ENCODE data around the gene ARHGAP26. TPM values are rescaled to one million over a fixed set of nuclear protein-coding genes. Genes with fewer than 3 reads are reported as not detected.

Gene ARHGAP26
- total and polyA plus RNA-seq, 2 experiments from 2014 or later, result 9.5 to 16.8 TPM

DNA sequence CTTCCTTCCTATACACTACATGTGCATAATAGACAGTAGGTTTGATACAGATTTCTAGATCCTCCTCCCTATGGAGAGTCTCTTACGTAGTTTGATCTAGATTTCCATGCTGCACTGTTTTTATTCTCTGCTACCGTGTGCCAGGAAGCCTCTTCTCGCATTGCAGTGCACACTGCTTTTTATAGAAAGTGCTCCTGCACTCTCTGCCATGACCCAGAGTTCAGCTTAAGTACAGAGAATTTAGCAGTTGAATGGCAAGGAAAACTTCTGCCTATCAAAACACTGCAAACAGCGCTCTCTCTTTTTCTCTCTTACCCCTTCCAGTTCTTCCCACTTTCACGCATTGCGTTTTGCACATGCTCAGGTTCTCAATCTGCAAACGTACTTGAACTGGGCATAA is 187.4 kb downstream of the ARHGAP26 start:
- ATAC-seq (no peak), DNase-seq (ENCODE audit: low spot score) (no peak)
- Histone ChIP-seq H3K79me2 (replicated peaks; ENCODE audit: insufficient read depth) (no peaks in the 10 kb centered on the region), H2AFZ (no peak overlapping the region), H3K9me2 (ENCODE audit: insufficient read depth) (peaks cover 9% of the 10 kb centered on the region), H3K27me3 (ENCODE audit: insufficient read depth) (no peaks in the 10 kb centered on the region), H3K4me2 (no peak overlapping the region), H3K36me3 (ENCODE audit: insufficient read depth) (no peaks in the 10 kb centered on the region; the same call in 1 of the 2 replicates), H3F3A (replicated peaks; ENCODE audit: low read depth) (no peaks in the 10 kb centered on the region), H3K27ac (ENCODE audit: low read depth) (no peak overlapping the region), H3K4me3 (no peak overlapping the region), H4K20me1 (replicated peaks; ENCODE audit: insufficient read depth) (no peaks in the 10 kb centered on the region), H3K4me1 (ENCODE audit: insufficient read depth) (no peaks in the 10 kb centered on the region)
- no peaks in the 10 kb centered on the region for H3K36me3 Mint-ChIP-seq (ENCODE audit: low read depth)
- H3K9me3 Mint-ChIP-seq, result no peaks in the 10 kb centered on the region; the same call in 2 of the 3 replicates
- H3K27ac Mint-ChIP-seq, result no peak overlapping the region; the same call in 1 of the 2 replicates
- no peaks in the 10 kb centered on the region for H3K27me3 Mint-ChIP-seq (ENCODE audit: insufficient read depth, low read depth, poor library complexity)
- no peak overlapping the region for H3K4me3 Mint-ChIP-seq
- H3K4me1 Mint-ChIP-seq, result peaks cover 3% of the 10 kb centered on the region; the same call in 1 of the 3 replicates
- TF ChIP-seq, protein P1, sequence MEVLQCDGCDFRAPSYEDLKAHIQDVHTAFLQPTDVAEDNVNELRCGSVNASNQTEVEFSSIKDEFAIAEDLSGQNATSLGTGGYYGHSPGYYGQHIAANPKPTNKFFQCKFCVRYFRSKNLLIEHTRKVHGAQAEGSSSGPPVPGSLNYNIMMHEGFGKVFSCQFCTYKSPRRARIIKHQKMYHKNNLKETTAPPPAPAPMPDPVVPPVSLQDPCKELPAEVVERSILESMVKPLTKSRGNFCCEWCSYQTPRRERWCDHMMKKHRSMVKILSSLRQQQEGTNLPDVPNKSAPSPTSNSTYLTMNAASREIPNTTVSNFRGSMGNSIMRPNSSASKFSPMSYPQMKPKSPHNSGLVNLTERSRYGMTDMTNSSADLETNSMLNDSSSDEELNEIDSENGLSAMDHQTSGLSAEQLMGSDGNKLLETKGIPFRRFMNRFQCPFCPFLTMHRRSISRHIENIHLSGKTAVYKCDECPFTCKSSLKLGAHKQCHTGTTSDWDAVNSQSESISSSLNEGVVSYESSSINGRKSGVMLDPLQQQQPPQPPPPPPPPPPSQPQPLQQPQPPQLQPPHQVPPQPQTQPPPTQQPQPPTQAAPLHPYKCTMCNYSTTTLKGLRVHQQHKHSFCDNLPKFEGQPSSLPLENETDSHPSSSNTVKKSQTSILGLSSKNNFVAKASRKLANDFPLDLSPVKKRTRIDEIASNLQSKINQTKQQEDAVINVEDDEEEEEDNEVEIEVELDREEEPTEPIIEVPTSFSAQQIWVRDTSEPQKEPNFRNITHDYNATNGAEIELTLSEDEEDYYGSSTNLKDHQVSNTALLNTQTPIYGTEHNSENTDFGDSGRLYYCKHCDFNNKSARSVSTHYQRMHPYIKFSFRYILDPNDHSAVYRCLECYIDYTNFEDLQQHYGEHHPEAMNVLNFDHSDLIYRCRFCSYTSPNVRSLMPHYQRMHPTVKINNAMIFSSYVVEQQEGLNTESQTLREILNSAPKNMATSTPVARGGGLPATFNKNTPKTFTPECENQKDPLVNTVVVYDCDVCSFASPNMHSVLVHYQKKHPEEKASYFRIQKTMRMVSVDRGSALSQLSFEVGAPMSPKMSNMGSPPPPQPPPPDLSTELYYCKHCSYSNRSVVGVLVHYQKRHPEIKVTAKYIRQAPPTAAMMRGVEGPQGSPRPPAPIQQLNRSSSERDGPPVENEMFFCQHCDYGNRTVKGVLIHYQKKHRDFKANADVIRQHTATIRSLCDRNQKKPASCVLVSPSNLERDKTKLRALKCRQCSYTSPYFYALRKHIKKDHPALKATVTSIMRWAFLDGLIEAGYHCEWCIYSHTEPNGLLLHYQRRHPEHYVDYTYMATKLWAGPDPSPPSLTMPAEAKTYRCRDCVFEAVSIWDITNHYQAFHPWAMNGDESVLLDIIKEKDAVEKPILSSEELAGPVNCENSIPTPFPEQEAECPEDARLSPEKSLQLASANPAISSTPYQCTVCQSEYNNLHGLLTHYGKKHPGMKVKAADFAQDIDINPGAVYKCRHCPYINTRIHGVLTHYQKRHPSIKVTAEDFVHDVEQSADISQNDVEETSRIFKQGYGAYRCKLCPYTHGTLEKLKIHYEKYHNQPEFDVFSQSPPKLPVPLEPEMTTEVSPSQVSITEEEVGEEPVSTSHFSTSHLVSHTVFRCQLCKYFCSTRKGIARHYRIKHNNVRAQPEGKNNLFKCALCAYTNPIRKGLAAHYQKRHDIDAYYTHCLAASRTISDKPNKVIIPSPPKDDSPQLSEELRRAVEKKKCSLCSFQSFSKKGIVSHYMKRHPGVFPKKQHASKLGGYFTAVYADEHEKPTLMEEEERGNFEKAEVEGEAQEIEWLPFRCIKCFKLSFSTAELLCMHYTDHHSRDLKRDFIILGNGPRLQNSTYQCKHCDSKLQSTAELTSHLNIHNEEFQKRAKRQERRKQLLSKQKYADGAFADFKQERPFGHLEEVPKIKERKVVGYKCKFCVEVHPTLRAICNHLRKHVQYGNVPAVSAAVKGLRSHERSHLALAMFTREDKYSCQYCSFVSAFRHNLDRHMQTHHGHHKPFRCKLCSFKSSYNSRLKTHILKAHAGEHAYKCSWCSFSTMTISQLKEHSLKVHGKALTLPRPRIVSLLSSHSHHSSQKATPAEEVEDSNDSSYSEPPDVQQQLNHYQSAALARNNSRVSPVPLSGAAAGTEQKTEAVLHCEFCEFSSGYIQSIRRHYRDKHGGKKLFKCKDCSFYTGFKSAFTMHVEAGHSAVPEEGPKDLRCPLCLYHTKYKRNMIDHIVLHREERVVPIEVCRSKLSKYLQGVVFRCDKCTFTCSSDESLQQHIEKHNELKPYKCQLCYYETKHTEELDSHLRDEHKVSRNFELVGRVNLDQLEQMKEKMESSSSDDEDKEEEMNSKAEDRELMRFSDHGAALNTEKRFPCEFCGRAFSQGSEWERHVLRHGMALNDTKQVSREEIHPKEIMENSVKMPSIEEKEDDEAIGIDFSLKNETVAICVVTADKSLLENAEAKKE (CRISPR knock-in tag; IDR thresholded peaks at IDR 0.05), result no peak
- no peak for TF ChIP-seq EZH2 (IDR thresholded peaks at IDR 0.05; ENCODE audit: low read depth, unreplicated experiment)

DNA sequence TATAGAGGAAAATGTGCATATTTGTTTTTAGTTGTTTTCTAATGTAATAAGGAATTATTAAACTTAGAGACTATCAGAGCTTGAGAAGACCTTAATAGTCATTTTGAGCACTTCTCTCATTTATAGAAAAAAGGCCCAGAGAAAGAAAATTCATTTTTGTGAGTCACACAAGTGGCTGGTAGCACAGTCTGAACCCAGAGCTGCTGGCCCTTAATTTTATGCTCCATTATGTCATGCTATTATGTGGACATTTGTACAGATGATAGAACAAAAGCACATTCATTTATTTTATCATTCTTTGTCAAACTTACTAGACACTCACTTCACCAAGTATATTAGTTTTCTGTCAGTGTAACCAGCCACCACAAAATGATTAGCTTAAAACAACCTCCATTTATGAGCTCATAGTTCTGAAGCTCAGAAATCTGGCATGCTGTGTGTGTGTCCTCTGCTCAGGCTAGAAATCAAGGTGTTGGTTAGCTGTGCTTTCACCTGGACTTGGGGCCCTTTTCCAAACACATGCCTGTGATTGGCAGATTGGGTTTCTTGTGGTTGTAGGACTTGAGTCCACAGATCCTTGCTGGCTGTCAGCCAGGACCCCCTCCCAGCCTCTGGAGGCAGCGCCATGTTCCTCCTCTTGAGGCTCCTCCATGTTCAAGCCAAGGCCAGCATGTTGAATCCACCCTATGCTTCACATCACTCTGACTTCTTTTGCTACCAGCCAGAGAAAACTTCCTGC is 188.9 kb downstream of the ARHGAP26 start:
- H2AFZ ChIP-seq, result no peak overlapping the region
- H3K9me3 Mint-ChIP-seq, result peaks cover 2% of the 10 kb centered on the region; the same call in 1 of the 3 replicates
- no peaks in the 10 kb centered on the region; the same call in 1 of the 2 replicates for H3K36me3 ChIP-seq (ENCODE audit: insufficient read depth)
- H3K4me1 Mint-ChIP-seq, result peaks cover 3% of the 10 kb centered on the region; the same call in 1 of the 3 replicates
- H3K27ac ChIP-seq (ENCODE audit: low read depth), result no peak overlapping the region
- no peak overlapping the region for H3K4me2 ChIP-seq
- H3K4me1 ChIP-seq (ENCODE audit: insufficient read depth), result no peaks in the 10 kb centered on the region
- no peaks in the 10 kb centered on the region for H3K36me3 Mint-ChIP-seq (ENCODE audit: low read depth)
- no peaks in the 10 kb centered on the region for H3K27me3 ChIP-seq (ENCODE audit: insufficient read depth)
- H4K20me1 ChIP-seq (replicated peaks; ENCODE audit: insufficient read depth), result no peaks in the 10 kb centered on the region
- no peak overlapping the region for H3K4me3 ChIP-seq
- H3K79me2 ChIP-seq (replicated peaks; ENCODE audit: insufficient read depth), result no peaks in the 10 kb centered on the region
- ATAC-seq (no peak), DNase-seq (ENCODE audit: low spot score) (no peak)
- H3K9me2 ChIP-seq (ENCODE audit: insufficient read depth), result peaks cover 9% of the 10 kb centered on the region
- no peaks in the 10 kb centered on the region for H3K27me3 Mint-ChIP-seq (ENCODE audit: insufficient read depth, low read depth, poor library complexity)
- TF ChIP-seq ZNF331 (CRISPR knock-in tag; IDR thresholded peaks at IDR 0.05; ENCODE audit: low read depth), result no peak
- TF ChIP-seq, protein P2, sequence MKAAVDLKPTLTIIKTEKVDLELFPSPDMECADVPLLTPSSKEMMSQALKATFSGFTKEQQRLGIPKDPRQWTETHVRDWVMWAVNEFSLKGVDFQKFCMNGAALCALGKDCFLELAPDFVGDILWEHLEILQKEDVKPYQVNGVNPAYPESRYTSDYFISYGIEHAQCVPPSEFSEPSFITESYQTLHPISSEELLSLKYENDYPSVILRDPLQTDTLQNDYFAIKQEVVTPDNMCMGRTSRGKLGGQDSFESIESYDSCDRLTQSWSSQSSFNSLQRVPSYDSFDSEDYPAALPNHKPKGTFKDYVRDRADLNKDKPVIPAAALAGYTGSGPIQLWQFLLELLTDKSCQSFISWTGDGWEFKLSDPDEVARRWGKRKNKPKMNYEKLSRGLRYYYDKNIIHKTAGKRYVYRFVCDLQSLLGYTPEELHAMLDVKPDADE (IDR thresholded peaks at IDR 0.05), result no peak
- no peak for TF ChIP-seq ZNF114 (CRISPR knock-in tag; IDR thresholded peaks at IDR 0.05)
- TF ChIP-seq STAT1 (IDR thresholded peaks at IDR 0.05; ENCODE audit: unreplicated experiment), result no peak
- TF ChIP-seq CREB1 (CRISPR knock-in tag; IDR thresholded peaks at IDR 0.05; ENCODE audit: low read depth), result no peak
- TF ChIP-seq NANOG (IDR thresholded peaks at IDR 0.05; ENCODE audit: borderline replicate concordance), result no peak
- no peak for TF ChIP-seq POLR2AphosphoS5 (IDR thresholded peaks at IDR 0.05; ENCODE audit: low read depth)
- no peak for TF ChIP-seq EZH2 (IDR thresholded peaks at IDR 0.05; ENCODE audit: low read depth, unreplicated experiment)
- TF ChIP-seq EZH2phosphoT487 (IDR thresholded peaks at IDR 0.05; ENCODE audit: unreplicated experiment), result no peak
- H3F3A ChIP-seq (replicated peaks; ENCODE audit: low read depth), result no peaks in the 10 kb centered on the region
- H3K27ac Mint-ChIP-seq, result no peak overlapping the region
- no peak overlapping the region for H3K4me3 Mint-ChIP-seq

Data from GM23338 (cell line).